GM23248 (cell line): ENCODE results near the gene FAM53A.

ENCODE experiments used
- EZH2 ChIP-seq: fragments of 200-600 bp; sonication (generic); IDR thresholded peaks from 2 replicates; pipeline ENCODE4 v1.6.1; 2018; ENCODE audit warnings: antibody characterized with exemption, mild to moderate bottlenecking; ENCODE audit not compliant: insufficient read depth, poor library complexity, severe bottlenecking
- EZH2phosphoT487 ChIP-seq: fragments of 200-600 bp; sonication (generic); IDR thresholded peaks from 2 replicates; pipeline ENCODE4 v1.6.1; 2018; ENCODE audit warnings: antibody characterized with exemption, moderate library complexity, mild to moderate bottlenecking, low read depth; ENCODE audit not compliant: insufficient read depth

- TF ChIP-seq EZH2 (no peak), EZH2phosphoT487 (no peak)
Measured at GRCh38 chr4:1653776-1654175, 30.3 kb downstream of the FAM53A start.
